NCI-H1417 (cell line): ENCODE data around the gene GTPBP1.
A peak's percentile ranks its signal among the peaks of the same experiment; 100 is the strongest.

Source experiments
- DNase-seq, 3 experiments: peaks; one replicate each; lab custom pipeline; 2025; lab: John Stamatoyannopoulos, UW

Gene GTPBP1

GRCh38 chr22:38739300-38740055, 33.7 kb downstream of the GTPBP1 start:
- DNase-seq: no peak

GRCh38 chr22:38740116-38740723, 34.5 kb downstream of the GTPBP1 start:
- DNase-seq: no peak

- no peak for DNase-seq
Measured at GRCh38 chr22:38740754-38741153, 35.0 kb downstream of the GTPBP1 start.

- DNase-seq: no peak
Measured at GRCh38 chr22:38741166-38741565, 35.4 kb downstream of the GTPBP1 start.

- no peak for DNase-seq
Measured at GRCh38 chr22:38741576-38741975, 35.8 kb downstream of the GTPBP1 start.

- no peak for DNase-seq
Measured at GRCh38 chr22:38742176-38742942, 36.6 kb downstream of the GTPBP1 start.

- DNase-seq: no peak
Measured at GRCh38 chr22:38744981-38745380, 39.2 kb downstream of the GTPBP1 start.

- peak in 2 of 3 experiments; percentile 3 to 38 for DNase-seq
Measured at GRCh38 chr22:38745676-38746460, 40.1 kb downstream of the GTPBP1 start.

- DNase-seq: no peak
Measured at GRCh38 chr22:38748487-38749136, 42.9 kb downstream of the GTPBP1 start.

- DNase-seq: no peak
Measured at GRCh38 chr22:38750104-38750503, 44.4 kb downstream of the GTPBP1 start.

- DNase-seq: no peak
Measured at GRCh38 chr22:38750638-38751037, 44.9 kb downstream of the GTPBP1 start.

- no peak for DNase-seq
Measured at GRCh38 chr22:38751066-38751421, 45.3 kb downstream of the GTPBP1 start.

GRCh38 chr22:38751422-38752346, 45.9 kb downstream of the GTPBP1 start:
- no peak for DNase-seq

GRCh38 chr22:38753948-38754750, 48.4 kb downstream of the GTPBP1 start:
- peak in 2 of 3 experiments; percentile 11 to 17 for DNase-seq

GRCh38 chr22:38754751-38755154, 49.0 kb downstream of the GTPBP1 start:
- DNase-seq: peak in 1 of 3 experiments; percentile 31

- peak in 2 of 3 experiments; percentile 29 to 36 for DNase-seq
Measured at GRCh38 chr22:38755155-38755910, 49.6 kb downstream of the GTPBP1 start.

GRCh38 chr22:38755911-38756532, 50.3 kb downstream of the GTPBP1 start, which contains the start of gene SUN2:
TSS of gene SUN2 (minus strand) at chr22:38755998. CDS start at chr22:38752628, 3,370 bp downstream.
- peak; percentile 61 to 82 (median 74) for DNase-seq
